Body of pancreas (tissue), 4 donors: ENCODE measurements around the gene GOSR1. TPM values are rescaled to one million over a fixed set of nuclear protein-coding genes. Genes with fewer than 3 reads are reported as not detected.
"Not testable (repeated sequence)": the region's sequence is repeated elsewhere in the genome, so short reads cannot be mapped to it uniquely, and the experiment has no call there.

Experiments used
- ATAC-seq: fragments of 150-250 bp; one replicate; pipeline ENCODE4 v1.9.1; 2016
- DNase-seq, 4 donors: peaks; one replicate each; pipeline ENCODE4 v3.0.0-alpha.2; 2019
- H3K27ac ChIP-seq, 4 donors: fragments of 200-600 bp; sonication (generic); 1 replicate in 3 of 4; 2 replicates in 1 of 4; pipeline versions ENCODE4 v1.5.1 to v1.6.1; 2016 to 2019; ENCODE audit warnings: mild to moderate bottlenecking in 1 of 4, mixed read lengths in 1 of 4, moderate library complexity in 1 of 4
- H3K27me3 ChIP-seq, 2 donors: fragments of 200-600 bp; sonication (generic); one replicate each; pipeline ENCODE4 v1.6.0; 2016; ENCODE audit warnings: mild to moderate bottlenecking in 1 of 2
- H3K36me3 ChIP-seq, 2 donors: fragments of 200-600 bp; sonication (generic); replicated peaks in 1 of 2; 2 replicates each; pipeline ENCODE4 v1.5.1; 2016; ENCODE audit warnings: low read depth in 2 of 2; ENCODE audit not compliant: insufficient read depth in 1 of 2
- H3K4me1 ChIP-seq: fragments of 200-600 bp; sonication (generic); one replicate; pipeline ENCODE4 v1.6.0; 2016
- H3K4me3 ChIP-seq, 2 donors: fragments of 200-600 bp; sonication (generic); 1 replicate in 1 of 2; 2 replicates in 1 of 2; pipeline ENCODE4 v1.5.1; 2016 to 2019
- H3K9me3 ChIP-seq, 3 donors: fragments of 200-600 bp; sonication (generic); 1 replicate in 2 of 3; 2 replicates in 1 of 3; pipeline ENCODE4 v1.5.1; 2016
- POLR2A ChIP-seq, 3 donors: fragments of 450-650 bp; IDR thresholded peaks; one replicate each; pipeline ENCODE4 v1.6.1; 2016; ENCODE audit warnings: antibody characterized with exemption in 3 of 3, mild to moderate bottlenecking in 2 of 3
- WGBS, 2 donors: methylation state at CpG; one replicate each; pipeline ENCODE4 v1.1.5; 2017; 5-methylcytosine and 5-hydroxymethylcytosine counted together
- intact Hi-C: fragments of 100-400 bp; cut with DNase I; formaldehyde crosslinking; loops from one replicate; pipeline ENCODE4 v1.15.1; 2023
- total RNA-seq, 2 donors: library from RNA; depleted of rRNA; stranded (reverse); fragments of >200 nt; gene quantifications; one replicate each; pipeline ENCODE4 v1.1.0, GENCODE V29; 2016
- TF ChIP-seq, protein P1 (sequence below), 7 experiments: fragments of 450-650 bp in 4 of 7; fragments of 200-600 bp in 3 of 7; sonication (generic) in 3 of 7; IDR thresholded peaks; one replicate each; pipeline ENCODE4 v1.5.1; 2016 to 2019; ENCODE audit warnings: antibody characterized with exemption in 7 of 7

Gene GOSR1
- total RNA-seq, 2 donors from 2014 or later, result 20.8 to 24.1 TPM

DNA sequence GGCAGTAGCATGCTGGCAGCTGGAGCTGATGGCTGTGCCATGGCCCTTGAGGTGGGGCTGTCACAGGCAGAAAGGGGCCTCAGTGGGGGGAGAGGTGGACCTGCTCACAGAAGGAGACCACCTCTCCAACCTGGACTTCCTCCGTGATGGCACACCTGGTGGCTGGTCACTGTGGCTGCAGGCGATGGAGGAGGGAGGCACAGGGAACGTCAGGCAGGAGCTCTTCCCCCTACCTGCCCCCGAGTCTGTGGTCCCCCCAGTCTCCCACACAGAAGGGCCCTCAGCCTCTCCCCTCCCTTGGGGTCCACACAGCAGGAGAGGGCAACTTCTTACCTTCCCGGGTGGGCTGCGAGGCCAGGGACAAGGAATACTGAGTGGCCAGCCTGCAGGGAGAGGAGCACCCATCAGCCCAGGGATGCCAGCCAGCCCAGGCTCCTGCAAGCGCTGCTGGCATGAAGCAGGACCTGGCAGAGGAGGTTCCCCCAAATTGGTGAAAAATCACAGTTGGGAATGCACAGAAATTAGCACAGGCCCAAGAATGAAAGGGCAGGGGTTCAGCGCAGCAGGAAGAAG, 96.5 kb downstream of the GOSR1 start:
- DNase-seq, result no peak
- 62 to 67% methylated on average over 7 to 8 of the region's 8 CpGs for WGBS, 2 donors
- intact Hi-C loops, result no loop called here

DNA sequence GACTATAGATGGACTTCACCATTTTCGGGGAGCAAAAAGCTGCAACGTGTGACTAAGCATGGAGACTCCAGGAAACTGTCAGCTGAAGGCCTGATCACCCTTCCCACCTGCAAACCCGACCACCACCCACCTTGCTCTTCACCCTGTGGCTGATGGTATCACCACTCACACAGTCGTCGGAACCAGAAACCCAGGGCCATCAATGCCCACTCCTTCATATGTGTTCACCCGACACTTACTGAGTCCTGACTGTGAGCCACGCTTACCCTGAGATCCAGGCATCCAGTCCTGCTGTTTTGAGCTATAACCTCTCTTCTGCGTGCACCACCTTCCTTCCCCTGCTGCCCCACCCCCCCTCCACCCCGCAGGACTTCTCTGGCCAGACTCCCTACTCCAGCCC, 97.1 kb downstream of the GOSR1 start:
- ATAC-seq, H3K9me3 ChIP-seq, H3K4me3 ChIP-seq, H3K27ac ChIP-seq, H3K27me3 ChIP-seq, H3K36me3 ChIP-seq, H3K4me1 ChIP-seq, DNase-seq, intact Hi-C loops: not testable (repeated sequence)
- 63 to 73% methylated on average over 9 of the region's 9 CpGs for WGBS, 2 donors

More for the DNA sequence above, 96.5 kb downstream of the GOSR1 start:
- Histone ChIP-seq H3K4me3 (no peak overlapping the region), H3K27ac (no peak overlapping the region), H3K9me3 (no peaks in the 10 kb centered on the region), H3K36me3 (no peaks in the 10 kb centered on the region), H3K27me3 (no peaks in the 10 kb centered on the region), H3K4me1 (no peaks in the 10 kb centered on the region)
- no peak for ATAC-seq
- TF ChIP-seq POLR2A (IDR thresholded peaks at IDR 0.05), result no peak
- TF ChIP-seq, protein P1, sequence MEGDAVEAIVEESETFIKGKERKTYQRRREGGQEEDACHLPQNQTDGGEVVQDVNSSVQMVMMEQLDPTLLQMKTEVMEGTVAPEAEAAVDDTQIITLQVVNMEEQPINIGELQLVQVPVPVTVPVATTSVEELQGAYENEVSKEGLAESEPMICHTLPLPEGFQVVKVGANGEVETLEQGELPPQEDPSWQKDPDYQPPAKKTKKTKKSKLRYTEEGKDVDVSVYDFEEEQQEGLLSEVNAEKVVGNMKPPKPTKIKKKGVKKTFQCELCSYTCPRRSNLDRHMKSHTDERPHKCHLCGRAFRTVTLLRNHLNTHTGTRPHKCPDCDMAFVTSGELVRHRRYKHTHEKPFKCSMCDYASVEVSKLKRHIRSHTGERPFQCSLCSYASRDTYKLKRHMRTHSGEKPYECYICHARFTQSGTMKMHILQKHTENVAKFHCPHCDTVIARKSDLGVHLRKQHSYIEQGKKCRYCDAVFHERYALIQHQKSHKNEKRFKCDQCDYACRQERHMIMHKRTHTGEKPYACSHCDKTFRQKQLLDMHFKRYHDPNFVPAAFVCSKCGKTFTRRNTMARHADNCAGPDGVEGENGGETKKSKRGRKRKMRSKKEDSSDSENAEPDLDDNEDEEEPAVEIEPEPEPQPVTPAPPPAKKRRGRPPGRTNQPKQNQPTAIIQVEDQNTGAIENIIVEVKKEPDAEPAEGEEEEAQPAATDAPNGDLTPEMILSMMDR (IDR thresholded peaks at IDR 0.05), result no peak

DNA sequence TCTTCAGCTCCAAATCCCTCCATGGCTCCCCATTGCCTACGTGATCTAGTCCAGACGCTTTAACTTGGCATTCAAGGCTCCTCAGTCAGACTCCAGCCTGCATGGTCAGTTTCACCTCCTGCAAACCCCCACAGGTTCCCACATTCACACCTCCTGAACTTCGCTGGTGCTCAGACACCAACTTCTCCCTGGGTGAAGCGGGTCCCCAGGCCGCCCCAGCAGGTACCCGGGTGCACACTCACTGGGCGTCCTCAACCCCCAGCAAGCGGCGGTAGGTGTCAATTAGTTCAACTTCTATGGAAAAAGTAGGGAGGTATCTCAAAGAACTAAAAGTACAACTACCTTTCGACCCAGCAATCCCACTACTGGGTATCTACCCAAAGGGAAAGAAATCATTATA, 97.6 kb downstream of the GOSR1 start:
- H3K27me3 ChIP-seq, H3K9me3 ChIP-seq, H3K4me1 ChIP-seq, H3K36me3 ChIP-seq, H3K4me3 ChIP-seq, intact Hi-C loops, DNase-seq, ATAC-seq, H3K27ac ChIP-seq: not testable (repeated sequence)
- WGBS, 2 donors, result 81 to 82% methylated on average over 9 to 10 of the region's 10 CpGs

DNA sequence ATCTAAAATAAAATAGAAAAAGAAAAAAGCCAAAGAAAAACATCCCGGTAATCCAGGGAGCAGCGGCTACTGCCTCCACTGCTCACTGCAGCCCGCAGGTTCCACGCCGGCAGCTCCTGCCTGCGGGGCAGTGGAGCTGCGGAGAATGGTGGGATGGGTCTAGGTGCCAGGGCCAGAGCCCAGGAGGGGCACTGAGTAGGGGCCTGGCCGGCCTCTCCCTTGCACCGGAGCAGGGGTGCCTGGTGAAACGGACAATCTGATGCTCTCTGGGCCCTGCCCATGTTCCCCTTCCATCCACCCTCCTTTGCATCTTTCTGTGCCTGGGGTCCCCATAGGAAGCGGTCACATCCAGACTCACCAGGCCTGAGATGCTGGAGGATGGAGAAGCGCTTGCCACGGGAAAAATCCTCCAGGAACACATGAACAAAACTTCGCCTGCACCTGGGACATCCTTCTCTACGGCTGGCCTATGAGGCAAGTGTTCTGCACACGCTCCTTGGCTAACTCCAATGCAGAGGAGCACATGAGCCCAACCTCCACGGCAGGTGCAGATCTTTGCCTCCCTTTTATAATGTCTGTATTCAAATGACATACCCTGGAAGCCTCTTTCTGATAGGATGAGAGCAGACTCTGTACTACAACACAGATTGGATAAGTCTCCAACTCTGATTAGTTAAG, 98.6 kb downstream of the GOSR1 start:
- H3K4me1 ChIP-seq, H3K36me3 ChIP-seq, H3K4me3 ChIP-seq, ATAC-seq, H3K27me3 ChIP-seq, intact Hi-C loops, H3K9me3 ChIP-seq, H3K27ac ChIP-seq, DNase-seq: not testable (repeated sequence)
- WGBS, 2 donors, result 76 to 79% methylated on average over 12 to 17 of the region's 17 CpGs

DNA sequence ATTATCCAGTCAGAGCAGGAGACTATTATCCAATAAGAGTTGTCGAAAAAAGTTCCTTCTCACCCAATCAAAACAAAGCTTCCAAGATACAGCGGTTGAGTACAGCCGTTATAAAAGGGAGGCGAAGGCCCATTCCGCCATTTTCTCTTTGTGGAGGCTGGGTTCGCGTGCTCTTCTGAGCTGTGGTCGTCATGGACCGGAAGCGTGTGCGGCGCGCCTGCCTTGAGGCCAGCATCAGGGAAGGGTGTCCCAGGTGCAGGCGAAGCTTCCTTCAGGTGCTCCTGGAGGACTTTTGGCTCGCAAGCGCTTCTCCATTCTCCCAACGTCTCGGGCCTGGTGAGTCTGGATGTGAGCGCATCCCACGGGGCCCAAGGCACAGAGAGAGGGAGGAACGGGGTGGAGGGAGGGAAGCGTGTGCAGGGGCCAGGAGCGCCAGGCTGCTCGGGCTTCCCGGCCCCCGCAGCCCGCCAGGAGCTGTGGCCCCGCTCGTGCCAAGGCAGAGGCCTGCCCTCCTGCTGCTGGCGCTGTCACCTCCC, 99.2 kb downstream of the GOSR1 start:
- 84 to 90% methylated on average over 14 to 30 of the region's 30 CpGs for WGBS, 2 donors
- Histone ChIP-seq H3K27me3 (no peaks in the 10 kb centered on the region), H3K9me3 (no peaks in the 10 kb centered on the region), H3K4me1 (no peaks in the 10 kb centered on the region), H3K36me3 (no peaks in the 10 kb centered on the region), H3K27ac (no peak overlapping the region), H3K4me3 (no peak overlapping the region)
- ATAC-seq (no peak), DNase-seq (no peak)
- no peak for TF ChIP-seq POLR2A (IDR thresholded peaks at IDR 0.05)
- TF ChIP-seq, protein P1 (IDR thresholded peaks at IDR 0.05), result no peak
- intact Hi-C loops, result no loop called here

Other genes starting within 250 kb of the GOSR1 start
- gene SLC6A4, start 241.7 kb upstream of the GOSR1 start, total RNA-seq, result 1 to 10 TPM in 1 of 2 donors, under 1 TPM in 1; 0.33 to 2.1 TPM
- 10 to 100 TPM; 18.7 to 48.1 TPM for gene BLMH, start 185.5 kb upstream of the GOSR1 start, total RNA-seq
- gene TMIGD1, start 143.4 kb upstream of the GOSR1 start, total RNA-seq, result not detected
- 10 to 100 TPM; 30.0 to 68.0 TPM for gene CPD, start 98.5 kb upstream of the GOSR1 start, total RNA-seq